Measurements from ENCODE around the gene CRELD1.

DNA sequence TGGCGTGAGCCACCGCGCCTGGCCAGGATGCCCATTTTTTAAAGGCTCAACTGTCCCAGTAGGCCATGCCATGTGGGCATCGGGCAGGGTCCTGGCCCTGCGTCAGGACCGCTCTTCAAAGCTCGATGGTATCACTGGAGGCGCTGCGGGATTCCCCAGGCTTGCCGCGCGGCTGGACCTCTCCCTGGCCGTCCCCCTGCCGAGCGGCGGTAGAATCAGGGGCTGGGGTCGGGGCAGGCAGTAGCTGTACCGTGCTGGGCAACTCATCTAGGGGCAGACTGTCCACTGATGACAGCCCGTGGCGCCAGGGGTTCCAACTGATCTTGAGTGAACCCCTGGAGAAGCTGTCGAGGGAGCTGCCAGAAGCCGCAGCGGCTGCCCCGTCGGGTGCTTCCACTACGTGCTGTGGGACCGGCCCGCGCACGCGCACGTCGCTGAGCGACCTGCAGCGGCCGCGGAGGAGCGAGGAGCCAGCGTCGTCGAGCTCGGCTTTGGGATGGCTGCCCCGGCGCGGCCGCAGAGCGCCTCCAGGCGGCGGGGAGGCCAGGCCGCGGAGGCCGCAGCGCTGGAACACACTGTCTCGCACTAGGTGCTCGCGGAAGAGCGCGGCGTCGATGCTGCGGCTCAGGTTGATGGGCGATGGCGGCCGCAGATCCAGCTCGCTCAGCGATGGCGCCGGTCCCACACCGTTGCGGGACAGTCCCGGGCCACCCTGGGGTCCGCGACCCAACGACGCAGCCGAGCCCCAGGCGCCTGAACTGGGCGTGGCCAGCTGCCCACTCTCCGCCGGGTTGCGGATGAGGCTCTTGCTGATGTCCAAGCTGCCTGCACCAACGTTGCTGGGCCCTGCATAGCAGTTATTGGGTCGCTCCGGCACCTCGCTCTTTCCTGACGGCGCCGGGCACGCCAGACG is 12.7 kb downstream of the CRELD1 start:
- TF ChIP-seq, protein P1, sequence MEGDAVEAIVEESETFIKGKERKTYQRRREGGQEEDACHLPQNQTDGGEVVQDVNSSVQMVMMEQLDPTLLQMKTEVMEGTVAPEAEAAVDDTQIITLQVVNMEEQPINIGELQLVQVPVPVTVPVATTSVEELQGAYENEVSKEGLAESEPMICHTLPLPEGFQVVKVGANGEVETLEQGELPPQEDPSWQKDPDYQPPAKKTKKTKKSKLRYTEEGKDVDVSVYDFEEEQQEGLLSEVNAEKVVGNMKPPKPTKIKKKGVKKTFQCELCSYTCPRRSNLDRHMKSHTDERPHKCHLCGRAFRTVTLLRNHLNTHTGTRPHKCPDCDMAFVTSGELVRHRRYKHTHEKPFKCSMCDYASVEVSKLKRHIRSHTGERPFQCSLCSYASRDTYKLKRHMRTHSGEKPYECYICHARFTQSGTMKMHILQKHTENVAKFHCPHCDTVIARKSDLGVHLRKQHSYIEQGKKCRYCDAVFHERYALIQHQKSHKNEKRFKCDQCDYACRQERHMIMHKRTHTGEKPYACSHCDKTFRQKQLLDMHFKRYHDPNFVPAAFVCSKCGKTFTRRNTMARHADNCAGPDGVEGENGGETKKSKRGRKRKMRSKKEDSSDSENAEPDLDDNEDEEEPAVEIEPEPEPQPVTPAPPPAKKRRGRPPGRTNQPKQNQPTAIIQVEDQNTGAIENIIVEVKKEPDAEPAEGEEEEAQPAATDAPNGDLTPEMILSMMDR (IDR thresholded peaks at IDR 0.05; ENCODE audit: low read depth, low read length) = peak; percentile 70
- TF ChIP-seq POLR2A (IDR thresholded peaks at IDR 0.05; ENCODE audit: extremely low read depth, insufficient read length) = peak; percentile 72

Data from NB4 (cell line).